ENCODE data around the gene PDGFC.

Gene PDGFC

DNA sequence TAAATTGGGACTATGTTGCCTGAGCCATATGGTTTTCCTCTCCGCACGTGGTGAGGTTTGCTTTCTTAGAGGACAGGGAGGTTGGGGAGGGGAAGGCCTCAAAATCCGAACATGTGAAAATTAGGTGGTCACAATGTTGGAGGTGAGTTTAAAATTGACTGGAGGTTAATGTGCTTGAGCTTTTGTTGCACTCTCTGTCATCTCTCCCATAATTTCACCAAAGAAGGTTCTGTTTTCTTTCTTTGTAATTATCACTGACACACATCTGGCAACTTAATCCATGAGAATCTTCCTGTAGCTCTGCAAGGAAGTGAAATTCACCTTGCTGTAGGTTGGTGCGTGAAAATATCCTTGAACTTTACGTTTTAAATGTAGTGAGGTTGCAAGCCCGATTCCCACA is 225.5 kb downstream of the PDGFC start:
- no peak for DNase-seq (ENCODE audit: low read depth in 2 of 2)

- no peak for DNase-seq (ENCODE audit: low read depth in 2 of 2)
Measured at GRCh38 chr4:156738766-156739165, 232.8 kb downstream of the PDGFC start.

GRCh38 chr4:156734965-156735895 is 236.4 kb downstream of the PDGFC start:
- DNase-seq (ENCODE audit: low read depth in 2 of 2), result no peak

GRCh38 chr4:156733582-156733981 is 238.0 kb downstream of the PDGFC start:
- no peak for DNase-seq (ENCODE audit: low read depth in 2 of 2)

DNA sequence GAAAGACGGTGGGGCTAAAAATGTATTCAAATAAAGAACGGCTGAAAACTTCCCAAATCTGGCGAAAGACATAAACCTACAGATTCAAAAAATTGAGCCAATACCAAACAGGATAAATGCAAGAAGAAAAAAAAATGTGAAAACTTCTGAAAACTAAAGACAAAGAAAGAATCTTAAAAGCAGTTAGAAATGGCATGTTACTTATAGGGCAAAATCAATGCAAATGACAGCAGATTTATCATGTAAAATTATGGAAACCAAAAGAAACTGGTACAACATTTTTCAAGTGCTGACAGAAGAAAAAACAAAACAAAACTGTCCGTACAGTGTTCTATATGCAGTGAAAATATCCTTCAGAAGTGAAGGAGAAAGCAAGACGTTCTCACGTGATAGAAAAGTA is 239.0 kb downstream of the PDGFC start:
- no peak for DNase-seq (ENCODE audit: low read depth in 2 of 2)

GRCh38 chr4:156729416-156729815 is 242.2 kb downstream of the PDGFC start:
- DNase-seq (ENCODE audit: low read depth in 2 of 2), result no peak

DNA sequence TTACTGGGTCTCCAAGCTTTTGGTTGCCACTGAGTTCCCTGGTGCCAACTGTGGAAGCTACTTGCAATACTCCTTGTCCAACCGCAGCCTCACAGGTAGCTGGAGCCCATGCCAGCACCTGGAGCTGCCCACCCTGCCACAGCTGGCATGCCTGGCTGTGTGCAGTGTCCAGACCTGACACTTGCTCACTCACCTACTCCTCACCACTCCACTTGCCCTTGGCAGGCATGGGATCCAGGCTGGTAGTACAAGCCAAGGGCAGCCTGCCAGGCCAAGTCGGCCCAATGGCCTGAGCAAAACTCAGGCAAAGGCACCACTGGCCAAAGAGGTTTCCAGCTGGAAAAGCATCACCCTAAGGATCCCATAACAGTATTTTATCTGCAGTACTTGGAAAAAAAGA is 246.3 kb downstream of the PDGFC start:
- no peak for DNase-seq (ENCODE audit: low read depth in 2 of 2)

DNA sequence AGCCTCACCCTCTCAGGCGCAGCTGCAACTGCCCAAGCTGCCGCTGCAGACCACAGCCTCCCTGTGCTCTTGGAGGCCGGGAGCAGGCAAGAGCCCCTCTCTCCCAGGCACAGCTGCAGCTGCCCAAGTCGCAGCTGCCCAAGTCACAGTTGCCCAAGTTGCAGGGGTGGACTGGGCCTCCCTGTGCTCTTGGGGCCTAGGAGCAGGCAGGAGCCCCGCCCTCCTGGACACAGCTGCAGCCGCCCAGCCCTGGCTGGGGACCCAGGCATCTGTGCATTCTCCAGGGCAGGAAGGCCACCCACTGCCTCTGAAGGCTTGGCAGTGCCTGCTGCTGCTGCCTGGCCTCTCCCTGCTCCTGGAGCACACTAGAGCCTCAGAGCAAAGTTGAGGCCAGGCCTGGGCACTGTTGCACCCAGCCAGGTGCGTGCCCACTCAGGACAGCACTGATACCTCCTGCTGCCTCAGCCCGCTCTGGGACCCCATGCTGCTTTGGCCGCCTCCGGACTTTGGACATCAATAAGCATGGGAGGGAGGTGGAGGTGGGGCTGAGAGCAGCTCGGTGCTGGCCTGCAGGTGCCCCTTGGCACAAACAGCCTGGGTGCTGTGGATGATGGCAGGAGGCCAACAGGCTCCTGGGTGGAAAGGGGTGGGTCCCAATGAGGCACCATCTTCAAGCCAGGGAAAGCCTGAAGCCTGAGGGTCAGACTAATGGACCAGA is 247.5 kb downstream of the PDGFC start:
- DNase-seq (ENCODE audit: low read depth in 2 of 2), result no peak

DNA sequence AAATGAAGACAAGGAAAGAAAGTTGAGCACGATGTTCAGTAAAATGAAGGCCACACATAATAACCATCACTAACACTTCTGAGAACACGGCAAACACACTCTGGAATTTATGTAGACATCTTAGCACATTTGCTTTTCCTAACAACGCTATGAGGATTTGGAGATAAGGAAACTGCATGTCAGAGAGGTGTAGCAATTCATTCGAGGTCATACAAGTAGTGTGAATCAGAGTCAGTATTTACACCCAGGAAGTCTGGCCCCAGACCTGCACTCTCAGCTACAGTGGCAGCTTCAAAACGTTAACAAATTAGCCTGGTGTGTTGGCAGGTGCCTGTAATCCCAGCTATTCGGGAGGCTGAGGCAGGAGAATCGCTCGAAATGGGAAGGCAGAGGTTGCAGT is 253.4 kb downstream of the PDGFC start:
- DNase-seq (ENCODE audit: low read depth in 2 of 2), result no peak

- DNase-seq (ENCODE audit: low read depth in 2 of 2), result no peak
Measured at GRCh38 chr4:156711193-156711590, 260.4 kb downstream of the PDGFC start.
